HUES6 (cell line): ENCODE measurements around the gene PRPS1L1.

Experiments used
- H3K27ac ChIP-seq: 2 replicates; pipeline ENCODE4 v1.7.0; 2013; ENCODE audit warnings: low read depth, mild to moderate bottlenecking, low read length, inconsistent platforms
- H3K27me3 ChIP-seq: 2 replicates; pipeline ENCODE4 v1.6.1; 2013; ENCODE audit warnings: low read length; ENCODE audit not compliant: control insufficient read depth, insufficient read depth
- H3K36me3 ChIP-seq: 2 replicates; pipeline ENCODE4 v1.6.1; 2013; ENCODE audit warnings: low read length; ENCODE audit not compliant: control insufficient read depth, insufficient read depth
- H3K4me1 ChIP-seq: 2 replicates; pipeline ENCODE4 v1.6.1; 2013; ENCODE audit warnings: low read length; ENCODE audit not compliant: control insufficient read depth, insufficient read depth
- H3K4me3 ChIP-seq: 2 replicates; pipeline ENCODE4 v1.5.1; 2013; ENCODE audit warnings: low read depth, low read length
- H3K9ac ChIP-seq: one replicate; pipeline ENCODE4 v1.6.1; 2013; ENCODE audit warnings: mild to moderate bottlenecking, low read length
- H3K9me3 ChIP-seq: 2 replicates; pipeline ENCODE4 v1.6.1; 2013; ENCODE audit warnings: low read depth, low read length; ENCODE audit not compliant: control insufficient read depth, insufficient read depth

PRPS1L1 gene

GRCh38 chr7:17988858-17989257 is 38.8 kb downstream of the PRPS1L1 start:
- Histone ChIP-seq H3K27me3 (no peaks in the 10 kb centered on the region), H3K4me1 (no peaks in the 10 kb centered on the region; the same call in 1 of the 2 replicates), H3K9ac (no peak overlapping the region), H3K9me3 (no peaks in the 10 kb centered on the region), H3K27ac (no peak overlapping the region), H3K4me3 (no peak overlapping the region), H3K36me3 (no peaks in the 10 kb centered on the region)

- Histone ChIP-seq H3K9ac (no peak overlapping the region), H3K4me1 (no peaks in the 10 kb centered on the region; the same call in 1 of the 2 replicates), H3K4me3 (no peak overlapping the region), H3K27ac (no peak overlapping the region), H3K9me3 (no peaks in the 10 kb centered on the region), H3K36me3 (no peaks in the 10 kb centered on the region), H3K27me3 (no peaks in the 10 kb centered on the region)
Observed at GRCh38 chr7:17988141-17988540, 39.5 kb downstream of the PRPS1L1 start.

DNA sequence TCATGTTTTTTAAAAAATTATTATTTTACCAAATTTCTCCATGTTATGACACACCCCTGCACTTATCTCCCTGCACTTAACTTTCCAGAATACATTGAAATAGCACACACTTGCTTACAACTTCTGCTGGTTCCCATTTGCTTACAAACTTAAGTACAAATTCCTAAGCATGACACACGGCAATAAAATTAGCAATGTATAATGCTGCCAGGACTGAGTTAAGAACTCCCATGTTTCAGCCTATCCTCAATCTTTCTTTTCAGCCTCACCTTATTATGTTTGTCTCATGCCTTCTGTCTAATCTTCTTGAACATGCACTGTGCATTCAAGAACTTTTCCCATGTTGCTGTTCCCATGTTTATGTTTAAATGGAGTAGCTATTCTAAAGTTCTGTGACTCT is 40.8 kb downstream of the PRPS1L1 start:
- Histone ChIP-seq H3K9me3 (no peaks in the 10 kb centered on the region), H3K9ac (no peak overlapping the region), H3K27me3 (no peaks in the 10 kb centered on the region), H3K4me3 (no peak overlapping the region), H3K36me3 (no peaks in the 10 kb centered on the region), H3K27ac (no peak overlapping the region), H3K4me1 (no peaks in the 10 kb centered on the region; the same call in 1 of the 2 replicates)

- H3K4me3 ChIP-seq: no peak overlapping the region
- no peaks in the 10 kb centered on the region for H3K27me3 ChIP-seq
- H3K36me3 ChIP-seq: no peaks in the 10 kb centered on the region
- H3K4me1 ChIP-seq: no peaks in the 10 kb centered on the region
- H3K9ac ChIP-seq: no peak overlapping the region
- no peaks in the 10 kb centered on the region for H3K9me3 ChIP-seq
- no peak overlapping the region for H3K27ac ChIP-seq
Observed at GRCh38 chr7:17985473-17986239, 42.0 kb downstream of the PRPS1L1 start.

- Histone ChIP-seq H3K36me3 (no peaks in the 10 kb centered on the region), H3K27ac (no peak overlapping the region), H3K4me1 (no peaks in the 10 kb centered on the region), H3K4me3 (no peak overlapping the region), H3K9me3 (no peaks in the 10 kb centered on the region), H3K9ac (no peak overlapping the region), H3K27me3 (no peaks in the 10 kb centered on the region)
Observed at GRCh38 chr7:17984288-17984687, 43.4 kb downstream of the PRPS1L1 start.

- Histone ChIP-seq H3K36me3 (no peaks in the 10 kb centered on the region), H3K4me3 (no peak overlapping the region), H3K9ac (no peak overlapping the region), H3K4me1 (no peaks in the 10 kb centered on the region), H3K27me3 (no peaks in the 10 kb centered on the region), H3K27ac (no peak overlapping the region), H3K9me3 (no peaks in the 10 kb centered on the region)
Observed at GRCh38 chr7:17983221-17984062, 44.2 kb downstream of the PRPS1L1 start.

- Histone ChIP-seq H3K4me1 (no peaks in the 10 kb centered on the region), H3K36me3 (no peaks in the 10 kb centered on the region), H3K27ac (no peak overlapping the region), H3K4me3 (no peak overlapping the region), H3K27me3 (no peaks in the 10 kb centered on the region), H3K9me3 (no peaks in the 10 kb centered on the region), H3K9ac (no peak overlapping the region)
Observed at GRCh38 chr7:17976952-17977351, 50.7 kb downstream of the PRPS1L1 start.
